C4-2B (cell line): Measurements from ENCODE around the gene CFAP20.

ENCODE experiments used
- H3K27ac ChIP-seq: fragments of 450-650 bp; 2 replicates; pipeline ENCODE4 v1.5.1; 2017
- ZFX ChIP-seq: fragments of 450-650 bp; IDR thresholded peaks from 2 replicates; pipeline ENCODE4 v1.6.1; 2017
- TF ChIP-seq, protein P1 (sequence below): fragments of 450-650 bp; conservative IDR thresholded peaks from 2 replicates; pipeline ENCODE4 v1.5.1; 2017; ENCODE audit warnings: mild to moderate bottlenecking

CFAP20 gene

DNA sequence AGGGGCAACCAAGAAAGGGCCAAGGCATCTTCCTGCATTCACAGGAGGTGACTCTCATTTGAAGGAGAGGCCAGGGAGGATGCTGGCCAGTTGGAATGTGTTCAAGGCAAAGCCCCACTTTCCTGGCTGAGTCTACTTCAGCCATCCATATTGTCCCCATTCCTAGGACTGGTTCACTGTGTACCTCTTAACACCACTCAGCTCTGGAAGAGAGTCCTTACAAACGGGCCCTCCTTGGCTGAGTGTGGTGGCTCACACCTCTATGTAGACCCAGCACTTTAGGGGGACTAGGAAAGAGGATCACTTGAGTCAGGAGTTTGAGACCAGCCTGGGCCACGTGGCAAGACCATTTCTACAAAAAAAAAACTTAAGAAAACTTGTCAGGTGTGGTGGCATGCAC, 28.1 kb upstream of the CFAP20 start:
- H3K27ac ChIP-seq, result no peak overlapping the region
- no peak for TF ChIP-seq ZFX
- TF ChIP-seq, protein P1, sequence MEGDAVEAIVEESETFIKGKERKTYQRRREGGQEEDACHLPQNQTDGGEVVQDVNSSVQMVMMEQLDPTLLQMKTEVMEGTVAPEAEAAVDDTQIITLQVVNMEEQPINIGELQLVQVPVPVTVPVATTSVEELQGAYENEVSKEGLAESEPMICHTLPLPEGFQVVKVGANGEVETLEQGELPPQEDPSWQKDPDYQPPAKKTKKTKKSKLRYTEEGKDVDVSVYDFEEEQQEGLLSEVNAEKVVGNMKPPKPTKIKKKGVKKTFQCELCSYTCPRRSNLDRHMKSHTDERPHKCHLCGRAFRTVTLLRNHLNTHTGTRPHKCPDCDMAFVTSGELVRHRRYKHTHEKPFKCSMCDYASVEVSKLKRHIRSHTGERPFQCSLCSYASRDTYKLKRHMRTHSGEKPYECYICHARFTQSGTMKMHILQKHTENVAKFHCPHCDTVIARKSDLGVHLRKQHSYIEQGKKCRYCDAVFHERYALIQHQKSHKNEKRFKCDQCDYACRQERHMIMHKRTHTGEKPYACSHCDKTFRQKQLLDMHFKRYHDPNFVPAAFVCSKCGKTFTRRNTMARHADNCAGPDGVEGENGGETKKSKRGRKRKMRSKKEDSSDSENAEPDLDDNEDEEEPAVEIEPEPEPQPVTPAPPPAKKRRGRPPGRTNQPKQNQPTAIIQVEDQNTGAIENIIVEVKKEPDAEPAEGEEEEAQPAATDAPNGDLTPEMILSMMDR, result no peak

DNA sequence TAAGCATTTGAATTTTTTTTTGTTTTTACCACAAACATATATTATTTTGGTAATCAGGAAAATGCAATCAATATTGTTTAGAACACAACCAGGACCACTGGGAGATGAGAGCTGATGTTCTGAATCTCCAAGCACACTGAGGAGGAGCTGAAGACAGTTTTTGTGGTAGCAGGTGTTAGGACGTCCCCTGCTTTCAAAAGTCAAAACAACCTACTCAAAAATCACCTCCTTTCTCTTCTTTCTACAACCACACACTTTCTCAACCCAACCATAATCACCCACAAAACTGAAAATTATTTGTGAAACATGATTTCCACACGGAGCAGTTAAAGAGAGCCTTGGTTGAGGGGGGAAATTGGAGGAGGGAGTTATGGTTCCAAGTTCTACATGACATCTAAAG, 26.7 kb upstream of the CFAP20 start:
- TF ChIP-seq, protein P1, result no peak
- no peak for TF ChIP-seq ZFX

DNA sequence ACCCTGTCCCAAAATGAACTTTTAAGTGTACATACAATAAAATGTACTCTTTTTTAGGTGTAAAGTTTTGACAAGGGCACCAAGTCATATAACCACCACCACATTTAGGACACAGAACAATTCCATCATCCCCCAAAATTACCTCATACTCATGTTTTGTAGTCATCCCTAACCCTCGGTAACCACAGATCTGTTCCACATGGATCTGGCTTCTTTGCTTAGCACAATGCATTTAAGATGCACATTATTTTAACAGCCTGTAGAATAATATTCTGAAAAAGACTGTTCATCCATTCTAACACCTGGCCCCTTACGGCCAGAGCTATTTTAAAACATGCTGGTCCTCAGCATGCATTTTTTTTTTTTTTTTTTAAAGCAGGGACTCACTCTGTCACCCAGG, 25.2 kb upstream of the CFAP20 start:
- TF ChIP-seq, protein P1, result no peak
- TF ChIP-seq ZFX, result no peak

More for the DNA sequence above, 26.7 kb upstream of the CFAP20 start:
- H3K27ac ChIP-seq, result no peak overlapping the region

DNA sequence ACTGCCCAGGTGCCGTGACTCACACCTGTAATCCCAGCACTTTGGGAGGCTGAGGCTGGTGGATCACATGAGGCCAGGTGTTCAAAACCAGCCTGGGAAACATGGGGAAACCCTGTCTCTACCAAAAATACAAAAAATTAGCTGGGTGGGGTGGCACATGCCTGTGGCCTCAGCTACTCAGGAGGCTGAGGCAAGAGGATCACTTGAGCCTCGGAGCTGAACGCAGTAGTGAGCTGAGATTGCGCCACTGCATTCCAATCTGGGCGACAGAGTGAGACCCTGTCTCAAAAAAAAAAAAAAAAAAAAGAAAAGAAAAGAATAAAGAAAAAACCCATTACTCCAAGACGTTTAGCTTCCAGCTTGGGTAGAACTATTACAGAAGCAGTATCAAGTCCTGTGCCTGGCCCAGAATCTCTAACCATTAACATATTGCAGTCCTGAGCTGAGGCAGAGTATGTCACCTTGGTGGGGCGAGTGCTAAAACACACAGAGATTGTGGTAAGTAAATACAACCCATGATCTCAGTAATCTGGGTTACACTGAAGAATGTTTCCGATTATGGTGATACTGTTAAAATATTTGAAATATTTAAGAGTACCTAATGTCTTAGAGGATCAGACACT, 23.2 kb upstream of the CFAP20 start:
- H3K27ac ChIP-seq, result no peak overlapping the region
- TF ChIP-seq ZFX, result no peak
- TF ChIP-seq, protein P1, result no peak

More for the DNA sequence above, 25.2 kb upstream of the CFAP20 start:
- no peak overlapping the region for H3K27ac ChIP-seq

DNA sequence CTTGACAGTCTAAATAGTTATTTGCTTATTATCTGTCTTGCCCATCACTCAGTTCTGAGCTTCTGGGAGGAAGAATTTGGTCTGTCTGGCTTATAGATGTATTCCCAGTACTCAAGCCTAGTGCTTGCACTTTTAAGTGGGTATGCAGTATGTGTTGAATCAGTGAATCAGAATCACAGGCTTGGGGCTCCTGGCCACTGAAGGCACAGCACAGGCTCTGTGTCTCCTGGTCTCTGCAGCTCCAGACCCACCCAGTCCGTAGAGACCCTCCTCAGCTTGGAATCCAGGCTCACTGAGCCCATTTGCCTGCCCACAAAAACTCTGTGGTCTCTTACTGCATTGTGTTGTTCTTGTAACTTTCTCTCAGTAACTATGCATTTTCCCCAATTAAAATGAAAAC, 19.3 kb upstream of the CFAP20 start:
- TF ChIP-seq, protein P1, result no peak
- TF ChIP-seq ZFX, result no peak
- H3K27ac ChIP-seq, result no peak overlapping the region

DNA sequence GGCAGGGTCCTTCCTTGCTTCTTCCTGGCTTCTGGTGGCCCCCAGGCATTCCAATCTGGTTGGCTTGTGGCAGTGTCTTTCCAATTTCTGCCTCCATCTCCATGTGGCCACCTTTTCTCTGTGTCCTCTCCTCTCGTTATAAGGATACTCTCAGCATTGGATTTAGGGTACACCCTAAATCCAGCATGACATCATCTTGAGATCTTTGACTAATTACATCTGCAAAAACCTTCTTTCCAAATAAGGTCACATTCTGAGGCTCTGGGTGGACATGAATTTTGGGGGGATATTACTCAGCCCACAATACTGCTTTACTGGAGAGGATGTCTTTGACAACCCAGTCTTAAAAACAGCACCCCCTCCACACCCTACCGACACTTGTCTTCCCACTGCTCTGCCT, 18.9 kb upstream of the CFAP20 start:
- TF ChIP-seq, protein P1, result no peak
- no peak overlapping the region for H3K27ac ChIP-seq

DNA sequence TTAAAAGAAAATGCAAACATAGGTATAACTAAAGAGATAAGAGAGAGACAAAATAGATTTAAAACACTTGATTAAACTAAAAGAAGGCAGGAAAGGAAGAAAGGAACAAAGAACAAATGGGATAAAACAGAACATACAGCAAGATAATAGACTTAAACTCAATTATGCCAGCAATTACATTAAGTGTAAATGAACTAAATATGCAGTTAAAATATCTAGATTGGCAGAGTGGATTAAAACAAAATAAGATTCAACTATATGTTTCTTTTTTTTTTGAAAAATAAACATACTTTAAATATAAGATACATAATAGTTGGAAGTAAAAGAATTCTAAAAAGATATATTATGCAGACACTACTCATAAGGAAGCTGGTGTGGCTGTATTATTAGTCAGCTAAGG, 9.7 kb upstream of the CFAP20 start:
- no peak overlapping the region for H3K27ac ChIP-seq
- TF ChIP-seq, protein P1, result no peak
- TF ChIP-seq ZFX, result no peak
